Left lobe of liver (tissue), 2 donors: Measurements from ENCODE around the gene DLG4. TPM values are rescaled to one million over a fixed set of nuclear protein-coding genes. Genes with fewer than 3 reads are reported as not detected.
A peak's percentile ranks its signal among the peaks of the same experiment; 100 is the strongest.
"Not testable (repeated sequence)": the region's sequence is repeated elsewhere in the genome, so short reads cannot be mapped to it uniquely, and the experiment has no call there.

Experiments used
- ATAC-seq: fragments of 200-7000 bp; cut with Tn5 transposase; one replicate; pipeline ENCODE4 v1.9.1; 2020; ENCODE audit warnings: mild to moderate bottlenecking, moderate library complexity
- DNase-seq: peaks from one replicate; pipeline ENCODE4 v3.0.0-alpha.2; 2020; ENCODE audit warnings: low spot score
- total RNA-seq: library from RNA; stranded (reverse); gene quantifications from one replicate; pipeline ENCODE4 v1.2.1, GENCODE V29; 2021
- donor health status: DM: no; HTN: no; CAD: no; lungs with moderate emphysema.
- donor health status: DM: no; HTN: yes; CAD: no.

DLG4 gene
- total RNA-seq, 1 donor from 2014 or later = 5.5 TPM

DNA sequence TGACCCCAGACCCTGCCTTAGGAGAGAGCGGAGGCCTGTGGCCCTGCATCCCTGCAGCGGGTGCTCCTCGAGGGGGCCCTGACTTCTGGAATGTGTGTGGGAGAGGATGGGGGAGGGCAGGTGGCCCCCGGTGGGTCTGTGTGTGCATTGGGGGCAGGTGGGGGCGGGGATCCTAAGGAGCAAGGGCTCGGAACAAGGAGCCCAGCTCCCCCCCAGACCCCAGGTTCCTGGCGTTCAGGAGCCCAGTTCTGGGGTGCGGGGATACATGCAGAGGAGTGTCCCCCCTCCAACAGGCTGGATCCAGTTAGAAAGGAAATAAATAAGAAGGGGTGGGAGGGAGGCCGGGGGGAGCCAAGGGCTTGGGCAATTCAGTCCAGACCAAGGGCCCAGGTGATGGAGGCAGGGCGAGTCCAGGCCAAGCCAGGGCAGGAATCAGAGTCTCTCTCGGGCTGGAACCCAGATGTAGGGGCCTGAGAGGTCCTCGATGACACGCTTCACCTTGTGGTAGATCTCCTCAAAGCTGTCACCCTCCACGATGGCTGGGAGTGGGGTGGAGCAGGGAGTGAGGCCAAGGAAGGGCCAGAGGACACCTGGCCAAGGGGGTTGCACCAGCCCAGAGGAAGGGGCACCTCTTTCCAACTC is 29.2 kb downstream of the DLG4 start:
- DNase-seq = no peak
- no peak for ATAC-seq

DNA sequence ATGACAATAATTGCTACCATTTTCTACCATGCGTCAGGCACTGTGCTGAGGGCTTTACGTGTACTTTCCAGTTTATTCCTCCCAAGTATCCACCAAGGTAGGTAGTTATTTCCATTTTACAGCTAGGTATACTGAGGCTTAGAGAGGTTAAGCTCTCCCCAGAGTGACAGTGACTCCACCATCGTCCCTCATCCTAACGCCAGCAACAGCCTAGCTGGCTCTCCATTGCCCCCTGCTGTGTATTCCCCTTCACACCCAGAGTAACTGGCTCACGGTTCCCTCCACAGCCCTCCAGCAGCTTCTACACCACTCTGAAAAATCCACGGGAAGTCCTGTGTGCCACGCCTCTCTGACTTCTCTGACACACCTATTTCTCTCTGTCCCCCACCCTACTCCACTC is 33.4 kb downstream of the DLG4 start:
- DNase-seq = no peak

DNA sequence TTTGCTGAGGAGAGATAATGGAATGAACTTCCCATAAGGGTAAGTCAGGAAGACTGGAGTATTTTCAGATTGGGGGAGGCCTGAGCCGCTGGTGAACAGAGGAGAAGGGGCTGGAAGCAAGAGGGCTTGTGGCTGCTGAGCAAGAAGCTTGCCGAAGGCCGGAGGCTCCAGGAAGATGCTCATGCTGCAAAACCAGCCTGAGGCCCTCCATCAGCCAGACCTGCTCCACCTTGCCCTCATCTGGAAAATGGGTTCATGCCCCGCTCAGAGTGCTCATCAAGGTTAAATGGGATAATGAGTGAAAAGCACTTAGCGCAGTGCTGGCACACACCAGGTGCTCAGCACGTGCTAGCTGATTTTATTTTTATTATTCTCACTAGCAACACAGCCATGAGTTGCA is 35.0 kb downstream of the DLG4 start:
- ATAC-seq (no peak), DNase-seq (no peak)

More for the DNA sequence above, 33.4 kb downstream of the DLG4 start:
- ATAC-seq = peak; percentile 79

DNA sequence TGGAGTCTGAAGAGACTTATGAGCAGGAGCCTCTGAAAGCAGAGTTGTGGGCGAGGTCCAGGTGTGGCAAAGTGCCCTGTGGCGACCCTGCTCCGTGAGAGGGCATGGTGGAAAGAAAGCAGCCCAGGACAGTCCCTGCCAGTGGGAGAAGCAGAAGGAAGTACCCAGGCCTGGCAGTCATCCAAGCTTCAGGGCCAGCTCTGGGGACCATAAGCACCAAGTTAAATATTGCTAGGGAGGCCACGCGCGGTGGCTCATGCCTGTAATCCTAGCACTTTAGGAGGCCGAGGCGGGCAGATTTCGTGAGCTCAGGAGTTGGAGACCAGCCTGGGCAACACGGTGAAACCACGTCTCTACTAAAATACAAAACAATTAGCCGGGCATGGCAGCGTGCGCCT is 35.5 kb downstream of the DLG4 start:
- peak; percentile 57 for ATAC-seq
- DNase-seq = peak; percentile 87

DNA sequence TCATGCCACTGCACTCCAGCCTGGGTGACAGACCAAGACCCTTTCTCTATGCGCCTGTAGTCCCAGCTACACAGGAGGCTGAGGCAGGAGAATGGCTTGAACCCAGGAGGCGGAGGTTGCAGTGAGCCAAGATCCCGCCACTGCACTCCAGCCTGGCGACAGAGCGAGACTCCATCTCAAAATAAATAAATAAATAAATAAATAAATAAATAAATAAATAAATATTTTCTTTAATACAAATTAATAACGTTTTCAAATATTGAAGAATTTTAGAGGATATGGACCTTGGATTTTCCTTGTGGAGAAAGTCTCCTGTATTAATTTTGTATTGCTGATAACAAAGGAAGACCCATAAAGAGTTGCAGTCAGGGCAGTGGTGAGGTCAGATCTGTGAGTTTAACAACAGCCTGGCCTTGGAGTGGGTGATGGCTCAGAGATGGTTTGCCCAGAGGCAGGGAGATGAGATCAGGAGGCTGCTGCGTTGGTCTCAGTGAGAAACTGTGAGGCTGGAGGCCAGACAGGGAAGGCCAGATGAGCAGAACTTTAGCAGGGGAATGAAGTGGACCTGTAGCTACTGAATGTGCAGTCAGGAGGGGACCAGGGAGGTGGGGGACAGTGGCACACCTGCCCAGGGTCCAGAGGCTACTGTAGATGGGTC is 36.1 kb downstream of the DLG4 start:
- ATAC-seq = peak; percentile 11

DNA sequence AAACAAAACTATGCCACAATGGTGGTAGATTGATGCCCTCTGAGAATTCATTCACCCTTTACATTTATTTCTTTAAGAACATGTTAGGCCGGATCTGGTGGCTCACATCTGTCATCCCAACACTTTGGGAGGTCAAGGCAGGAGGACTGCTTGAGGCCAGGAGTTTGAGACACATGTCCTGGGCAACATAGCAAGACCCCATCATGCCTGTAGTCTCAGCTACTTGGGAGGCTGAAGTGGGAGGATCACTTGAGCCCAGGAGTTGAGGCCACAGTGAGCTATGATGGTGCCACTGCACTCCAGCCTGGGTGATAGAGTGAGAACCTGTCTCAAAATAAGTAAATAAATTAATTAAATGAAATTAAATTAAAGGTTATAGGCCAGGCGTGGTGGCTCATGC is 37.5 kb downstream of the DLG4 start:
- not testable (repeated sequence) for ATAC-seq, DNase-seq

More for the DNA sequence above, 36.1 kb downstream of the DLG4 start:
- DNase-seq = no peak

DNA sequence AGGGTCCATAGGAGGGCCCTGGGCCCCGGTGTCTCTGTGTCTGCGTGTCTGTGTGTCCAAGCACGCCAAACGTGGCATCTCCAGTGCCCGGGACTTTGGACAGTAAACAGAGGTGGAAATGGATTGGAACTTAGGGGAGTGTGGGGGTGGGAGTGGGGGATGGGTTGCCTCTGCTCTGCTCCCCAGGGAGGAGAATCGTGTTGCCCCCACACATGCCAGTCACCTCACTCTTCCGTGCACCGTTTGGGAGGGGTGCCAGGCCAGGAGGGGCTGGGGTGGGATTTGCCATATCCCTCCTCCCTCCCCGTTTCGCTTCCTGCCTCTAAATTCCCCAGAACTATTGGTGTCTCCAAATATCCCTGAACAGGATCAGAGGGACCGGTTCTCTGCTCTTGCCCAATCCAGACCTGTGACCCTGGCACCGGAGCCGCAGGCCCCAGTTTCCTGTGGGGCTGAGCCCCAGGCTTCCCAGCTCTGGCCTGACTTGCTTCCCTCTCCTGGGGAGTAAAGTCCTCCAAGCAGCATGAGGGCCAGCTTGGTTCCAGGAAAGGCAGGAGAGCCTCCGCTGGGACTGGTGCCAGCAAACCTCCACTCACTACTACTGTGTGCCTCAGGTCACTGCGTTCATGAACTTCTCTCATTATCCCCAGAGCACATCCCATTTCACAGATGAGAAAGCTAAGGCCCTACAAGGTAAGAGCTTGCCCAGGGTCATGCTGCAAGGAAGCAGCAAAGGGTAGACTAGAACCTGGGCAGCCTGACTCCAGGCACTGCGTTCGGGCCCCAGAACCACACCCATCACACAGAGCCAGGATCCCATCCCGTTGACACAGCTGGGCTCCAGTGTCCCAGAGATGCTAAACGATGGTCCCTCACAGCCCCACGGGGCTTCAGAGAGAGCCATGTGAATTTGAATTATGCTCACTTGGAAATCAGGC is 40.0 kb downstream of the DLG4 start, which contains the start of gene ASGR1:
Gene ASGR1 (minus strand): TSS at position 54 of the 938 bp plus-strand sequence. CDS start 807 bp downstream, outside the sequence.
- ATAC-seq = peak; percentile 66

DNA sequence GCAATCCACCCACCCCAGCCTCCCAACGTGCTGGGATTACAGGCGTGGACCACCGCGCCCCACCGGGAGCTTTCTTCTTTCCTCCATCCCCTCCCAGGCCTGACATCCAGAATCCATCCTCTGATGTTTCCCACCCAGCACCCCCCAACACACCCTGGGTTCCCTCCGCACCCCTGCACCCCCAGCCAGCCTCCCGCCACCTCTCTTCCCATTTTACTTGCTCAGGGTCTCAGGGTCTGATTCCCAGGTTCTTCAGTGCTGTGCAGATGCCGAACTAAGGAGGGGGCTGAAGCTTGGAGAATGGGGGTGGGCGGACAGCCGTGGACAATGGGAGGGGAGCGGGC is 40.7 kb downstream of the DLG4 start:
- ATAC-seq (no peak), DNase-seq (no peak)

More for the DNA sequence above, 40.0 kb downstream of the DLG4 start, which contains the start of gene ASGR1:
- peak; percentile 96 for DNase-seq

DNA sequence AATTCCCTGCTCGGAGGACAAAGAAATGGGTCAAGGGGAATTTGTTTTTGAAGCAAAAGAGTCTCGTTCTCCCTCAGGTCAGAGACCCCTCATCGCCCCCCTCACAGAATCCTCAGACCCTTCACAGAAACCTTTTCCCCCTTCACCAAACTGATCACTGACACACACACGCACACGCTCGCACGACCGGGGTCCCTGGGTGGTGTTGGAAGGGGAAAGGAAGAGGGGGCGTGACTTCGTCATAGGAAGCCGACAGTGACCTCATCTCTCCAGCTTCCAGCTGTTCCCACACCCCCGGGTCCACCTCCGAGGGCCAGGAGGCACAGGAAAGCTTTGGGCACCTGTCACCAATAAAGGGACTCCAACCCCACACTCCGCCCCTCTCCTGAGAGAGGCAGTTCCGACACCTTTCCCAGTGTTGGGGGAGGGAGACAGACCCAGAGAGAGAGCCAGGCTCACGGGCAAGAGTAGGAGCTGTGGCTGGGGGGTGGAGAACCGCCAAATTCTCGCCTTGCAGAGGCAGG is 41.6 kb downstream of the DLG4 start:
- ATAC-seq (peak; percentile 66), DNase-seq (peak; percentile 90)

DNA sequence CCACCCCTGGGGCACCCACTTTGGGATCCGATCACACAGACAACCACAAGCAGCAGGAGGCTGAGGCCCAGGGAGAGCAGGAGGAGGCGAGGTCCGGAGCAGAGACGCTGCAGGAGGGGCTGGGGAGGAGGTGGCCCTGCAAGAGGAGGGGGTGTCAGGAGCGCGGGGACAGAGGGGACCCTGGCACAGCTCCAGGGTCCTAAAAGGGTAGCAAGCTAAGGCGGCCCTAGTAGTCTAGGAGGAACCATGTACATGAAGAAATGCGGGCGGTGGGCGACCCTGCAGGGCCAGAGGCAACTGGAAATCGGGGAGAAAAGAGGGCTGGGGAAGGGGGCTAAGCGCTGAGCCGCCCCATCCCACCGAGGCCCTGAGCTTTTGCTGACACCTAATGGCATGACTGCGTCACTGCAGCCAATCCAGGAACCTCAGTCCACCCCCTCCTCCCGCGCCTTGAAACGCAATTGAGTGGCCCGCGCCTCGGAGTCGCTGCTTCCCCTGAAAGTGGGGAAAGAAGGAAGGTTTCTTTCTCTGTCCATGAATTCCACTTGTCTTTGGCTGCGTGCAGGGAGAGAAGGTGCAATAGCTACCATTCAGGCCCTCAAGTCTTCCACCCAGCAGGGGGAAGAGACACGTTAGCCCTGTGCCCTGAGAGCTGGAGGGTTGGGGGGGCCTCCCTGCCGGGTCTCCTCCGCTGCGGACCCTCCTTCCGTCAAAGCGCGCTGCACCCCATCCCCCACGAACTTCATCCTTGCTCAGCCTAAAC is 42.3 kb downstream of the DLG4 start:
- peak; percentile 76 for DNase-seq
- ATAC-seq = peak; percentile 64

DNA sequence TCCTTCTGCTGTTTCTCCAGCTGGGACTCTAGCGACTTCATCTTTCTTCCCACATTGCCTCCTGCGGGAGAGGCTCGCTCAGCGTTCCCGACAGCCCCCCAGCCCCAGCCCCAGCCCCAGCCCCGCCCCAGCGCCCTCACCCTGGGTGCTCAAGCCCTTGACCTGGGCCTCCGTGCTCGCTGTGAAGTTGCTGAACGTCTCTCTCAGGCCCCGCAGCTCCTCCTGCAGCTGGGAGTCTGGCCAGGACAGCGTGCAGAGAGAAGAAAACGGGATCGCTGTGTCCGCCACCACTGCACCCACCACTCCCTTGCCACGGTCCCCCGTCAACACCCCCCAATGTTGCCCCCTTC is 42.8 kb downstream of the DLG4 start:
- no peak for ATAC-seq
- DNase-seq = no peak

DNA sequence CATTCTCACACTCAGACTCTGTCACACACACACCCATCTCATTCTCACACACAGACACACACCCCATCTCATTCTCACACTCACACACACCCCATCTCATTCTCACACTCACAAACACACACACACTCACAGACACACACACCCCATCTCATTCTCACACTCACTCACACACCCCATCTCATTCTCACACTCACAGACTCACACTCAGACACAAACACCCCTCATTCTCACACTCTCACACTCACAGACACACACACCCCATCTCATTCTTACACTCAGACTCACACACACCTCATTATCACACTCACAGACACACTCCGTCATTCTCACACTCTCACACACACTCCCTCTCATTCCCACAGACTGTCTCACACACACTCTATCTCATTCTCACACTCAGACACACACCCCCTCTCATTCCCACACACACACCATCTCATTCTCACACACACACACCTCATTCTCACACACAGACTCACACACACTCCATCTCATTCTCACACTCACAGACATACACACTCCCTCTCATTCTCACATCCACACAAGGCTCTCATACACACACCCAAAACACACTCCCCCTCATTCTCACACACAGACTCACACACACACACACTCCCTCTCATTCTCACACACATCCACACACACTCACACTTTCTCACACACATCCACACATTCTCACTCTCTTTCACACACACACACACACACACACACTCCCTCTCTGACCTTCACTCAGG is 43.4 kb downstream of the DLG4 start:
- DNase-seq (no peak), ATAC-seq (no peak)

DNA sequence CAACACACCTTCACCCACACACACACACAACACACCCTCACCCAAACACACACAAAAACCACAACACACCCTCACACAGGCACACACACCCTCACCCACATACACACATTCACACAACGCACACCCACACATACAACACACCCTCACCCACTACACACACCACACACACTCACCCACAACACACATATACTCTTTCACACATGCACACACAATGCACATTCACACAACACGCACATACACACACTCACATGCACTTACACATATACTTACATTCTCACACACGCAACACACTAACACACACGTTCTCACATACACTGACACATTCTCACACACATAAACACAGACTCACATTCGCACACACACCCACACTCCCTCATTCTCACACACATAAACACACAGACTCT is 44.3 kb downstream of the DLG4 start:
- ATAC-seq (no peak), DNase-seq (no peak)

DNA sequence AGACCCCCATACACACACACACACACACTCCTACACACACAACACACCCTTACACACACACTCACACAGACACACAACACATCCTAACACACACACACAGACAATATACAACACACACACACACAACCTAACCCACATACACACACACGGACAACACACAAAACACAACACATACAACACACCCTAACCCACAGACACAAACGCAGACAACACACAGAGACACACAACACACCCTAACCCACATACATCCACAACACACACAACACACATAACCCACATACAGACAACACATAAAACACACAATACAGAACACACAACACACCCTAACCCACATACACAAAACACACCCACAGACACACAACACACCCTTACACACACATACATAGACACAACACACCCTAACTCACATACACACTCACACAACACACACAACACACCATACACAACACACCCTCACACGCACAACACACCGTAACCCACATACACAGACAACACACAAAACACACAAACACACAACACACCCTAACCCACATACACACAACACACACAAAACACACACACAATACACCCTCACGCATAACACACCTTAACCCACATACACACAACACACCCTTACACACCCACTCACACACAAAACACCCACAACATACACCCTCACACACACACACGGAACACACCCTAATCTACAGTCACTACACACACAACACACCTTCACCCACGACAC is 44.9 kb downstream of the DLG4 start:
- ATAC-seq (no peak), DNase-seq (no peak)

DNA sequence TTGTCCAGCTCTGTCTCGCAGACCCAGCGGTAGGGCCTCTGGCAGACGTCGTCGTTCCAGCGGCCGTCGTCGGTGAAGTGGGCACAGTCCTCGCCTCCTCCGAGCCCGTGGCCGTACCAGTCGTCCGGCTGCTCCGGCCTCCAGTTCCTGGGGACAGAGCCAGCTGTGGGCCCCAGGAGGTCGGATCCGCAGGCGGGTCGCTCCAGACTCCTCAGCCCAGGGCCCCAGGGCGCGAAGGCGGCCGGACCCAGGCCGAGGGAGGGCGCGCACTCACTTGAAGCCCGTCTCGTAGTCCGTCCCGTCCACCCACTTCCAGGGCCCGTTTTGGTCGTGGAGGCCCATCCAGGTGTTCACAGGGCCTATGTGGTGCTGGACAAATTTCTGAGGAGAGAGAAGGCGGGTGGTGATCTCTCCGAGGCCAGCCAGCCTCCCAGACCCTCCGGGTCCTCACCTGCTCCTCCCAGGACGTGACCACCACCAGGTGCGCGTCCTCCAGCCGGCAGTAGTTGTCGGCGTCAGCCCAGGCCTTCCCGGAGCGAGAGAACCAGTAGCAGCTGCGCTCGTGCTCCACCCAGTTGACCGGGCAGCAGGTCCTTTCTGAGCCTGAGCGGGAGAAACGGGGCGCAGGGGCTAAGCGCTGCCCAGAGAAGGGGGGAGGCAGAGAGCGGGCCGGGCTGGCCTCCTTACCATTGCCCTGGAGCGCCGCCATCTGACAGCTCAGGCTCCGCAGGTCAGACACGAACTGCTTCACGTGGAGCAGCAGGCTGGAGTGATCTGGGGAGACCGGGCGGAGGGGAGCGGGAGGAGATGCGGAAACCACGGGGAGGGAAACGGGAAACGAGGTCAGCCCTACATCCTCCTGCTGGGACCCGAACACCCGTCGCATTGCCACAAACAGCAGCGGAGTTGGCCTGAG is 45.7 kb downstream of the DLG4 start:
- peak; percentile 38 for ATAC-seq
- peak; percentile 74 for DNase-seq

DNA sequence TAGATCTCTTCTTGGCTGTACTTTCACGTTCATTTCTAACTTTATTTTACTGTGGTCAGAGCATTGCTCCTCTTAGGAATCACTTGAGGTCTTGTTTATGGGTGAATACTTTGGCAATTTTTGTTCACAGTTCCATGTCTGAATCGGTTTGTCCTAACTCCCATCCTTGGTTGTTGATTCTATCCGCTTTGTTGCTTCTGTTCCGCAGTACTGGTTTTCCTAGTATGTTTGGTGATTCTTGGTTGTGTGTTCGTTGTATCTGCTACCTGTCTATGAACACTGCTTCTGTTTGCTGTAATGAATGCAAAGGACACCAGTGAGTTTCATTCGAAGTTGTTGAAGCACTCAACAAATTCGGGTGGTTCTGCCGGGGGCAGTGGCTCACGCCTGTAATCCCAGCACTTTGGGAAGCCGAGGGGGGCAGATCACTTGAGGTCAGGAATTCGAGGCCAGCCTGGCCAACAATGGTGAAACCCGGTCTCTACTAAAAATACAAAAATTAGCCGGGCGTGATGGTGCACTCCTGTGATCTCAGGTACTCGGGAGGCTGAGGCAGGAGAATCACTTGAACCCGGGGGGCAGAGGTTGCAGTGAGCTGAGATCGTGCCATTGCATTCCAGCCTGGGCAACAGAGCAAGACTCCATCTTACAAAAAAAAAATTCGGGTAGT is 47.0 kb downstream of the DLG4 start:
- not testable (repeated sequence) for ATAC-seq, DNase-seq

DNA sequence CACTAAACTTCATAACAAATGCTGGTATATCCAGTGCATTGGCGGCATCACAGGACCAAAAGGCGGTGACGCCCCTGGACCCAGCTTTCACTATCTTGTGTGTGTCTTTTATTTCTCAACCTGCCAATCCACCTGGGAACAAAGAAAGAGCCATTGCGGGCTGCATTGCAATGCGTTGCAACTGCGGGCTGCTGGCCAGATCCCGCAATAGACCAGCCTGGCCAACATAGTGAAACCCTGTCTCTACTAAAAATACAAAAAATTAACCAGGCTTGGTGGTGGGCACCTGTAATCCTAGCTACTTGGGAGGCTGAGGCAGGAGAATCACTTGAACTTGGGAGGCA is 50.1 kb downstream of the DLG4 start:
- not testable (repeated sequence) for ATAC-seq, DNase-seq
